Right lobe of liver (tissue), 4 donors: ENCODE measurements around the gene GYG2.
"Not testable (repeated sequence)": the region's sequence is repeated elsewhere in the genome, so short reads cannot be mapped to it uniquely, and the experiment has no call there.

Source experiments
- POLR2A ChIP-seq: fragments of 450-650 bp; IDR thresholded peaks from one replicate; pipeline ENCODE4 v1.6.1; 2017; ENCODE audit warnings: antibody characterized with exemption, mild to moderate bottlenecking
- TF ChIP-seq, protein P1 (sequence below), 4 donors: fragments of 200-600 bp in 3 of 4; fragments of 450-650 bp in 1 of 4; IDR thresholded peaks; one replicate each; pipeline versions ENCODE4 v1.5.1 to v1.8.0; 2016 to 2022; ENCODE audit warnings: antibody characterized with exemption in 4 of 4, mild to moderate bottlenecking in 2 of 4
- donor health status: DM: no; HTN: no; CAD: no.
- donor health status: DM: no; HTN: no; CAD: no.
- donor health status: DM: no; HTN: yes; CAD: no.

DNA sequence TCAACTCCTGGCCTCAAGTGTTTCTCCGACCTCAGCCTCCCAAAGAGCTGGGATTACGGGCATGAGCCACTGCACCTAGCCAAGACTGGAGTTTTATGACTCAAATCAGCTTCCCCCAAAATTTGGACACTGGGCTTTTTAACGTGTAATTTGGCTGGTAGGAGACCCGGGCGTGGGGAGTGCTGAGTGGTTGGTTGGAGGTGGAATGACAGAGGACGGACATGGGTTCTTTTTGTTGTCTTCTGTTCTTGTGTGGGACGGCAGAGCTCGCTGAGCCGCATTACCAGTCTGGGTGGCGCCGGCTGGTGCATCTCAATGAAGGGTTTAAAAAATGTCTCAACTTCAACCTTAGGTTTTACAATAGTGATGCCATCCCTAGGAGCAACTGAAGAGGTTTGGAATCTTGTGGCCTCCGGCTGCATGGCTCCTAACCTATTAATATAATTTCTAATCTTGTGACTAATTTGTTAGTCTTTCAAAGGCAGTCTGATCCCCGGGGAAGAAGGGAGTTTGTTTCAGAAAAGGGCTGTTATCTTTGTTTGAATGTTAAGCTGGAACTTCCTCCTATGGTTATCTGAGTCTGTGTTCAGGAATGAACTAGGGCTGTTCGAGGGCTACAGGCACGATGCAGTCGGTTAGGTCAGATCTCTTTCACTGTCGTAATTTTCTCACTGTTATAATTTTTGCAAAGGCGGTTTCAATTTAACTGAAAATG, 26.2 kb upstream of the GYG2 start:
- TF ChIP-seq, protein P1, sequence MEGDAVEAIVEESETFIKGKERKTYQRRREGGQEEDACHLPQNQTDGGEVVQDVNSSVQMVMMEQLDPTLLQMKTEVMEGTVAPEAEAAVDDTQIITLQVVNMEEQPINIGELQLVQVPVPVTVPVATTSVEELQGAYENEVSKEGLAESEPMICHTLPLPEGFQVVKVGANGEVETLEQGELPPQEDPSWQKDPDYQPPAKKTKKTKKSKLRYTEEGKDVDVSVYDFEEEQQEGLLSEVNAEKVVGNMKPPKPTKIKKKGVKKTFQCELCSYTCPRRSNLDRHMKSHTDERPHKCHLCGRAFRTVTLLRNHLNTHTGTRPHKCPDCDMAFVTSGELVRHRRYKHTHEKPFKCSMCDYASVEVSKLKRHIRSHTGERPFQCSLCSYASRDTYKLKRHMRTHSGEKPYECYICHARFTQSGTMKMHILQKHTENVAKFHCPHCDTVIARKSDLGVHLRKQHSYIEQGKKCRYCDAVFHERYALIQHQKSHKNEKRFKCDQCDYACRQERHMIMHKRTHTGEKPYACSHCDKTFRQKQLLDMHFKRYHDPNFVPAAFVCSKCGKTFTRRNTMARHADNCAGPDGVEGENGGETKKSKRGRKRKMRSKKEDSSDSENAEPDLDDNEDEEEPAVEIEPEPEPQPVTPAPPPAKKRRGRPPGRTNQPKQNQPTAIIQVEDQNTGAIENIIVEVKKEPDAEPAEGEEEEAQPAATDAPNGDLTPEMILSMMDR (IDR thresholded peaks at IDR 0.05): not testable (repeated sequence)
- not testable (repeated sequence) for TF ChIP-seq POLR2A
